ENCODE results near the gene HBEGF.

DNA sequence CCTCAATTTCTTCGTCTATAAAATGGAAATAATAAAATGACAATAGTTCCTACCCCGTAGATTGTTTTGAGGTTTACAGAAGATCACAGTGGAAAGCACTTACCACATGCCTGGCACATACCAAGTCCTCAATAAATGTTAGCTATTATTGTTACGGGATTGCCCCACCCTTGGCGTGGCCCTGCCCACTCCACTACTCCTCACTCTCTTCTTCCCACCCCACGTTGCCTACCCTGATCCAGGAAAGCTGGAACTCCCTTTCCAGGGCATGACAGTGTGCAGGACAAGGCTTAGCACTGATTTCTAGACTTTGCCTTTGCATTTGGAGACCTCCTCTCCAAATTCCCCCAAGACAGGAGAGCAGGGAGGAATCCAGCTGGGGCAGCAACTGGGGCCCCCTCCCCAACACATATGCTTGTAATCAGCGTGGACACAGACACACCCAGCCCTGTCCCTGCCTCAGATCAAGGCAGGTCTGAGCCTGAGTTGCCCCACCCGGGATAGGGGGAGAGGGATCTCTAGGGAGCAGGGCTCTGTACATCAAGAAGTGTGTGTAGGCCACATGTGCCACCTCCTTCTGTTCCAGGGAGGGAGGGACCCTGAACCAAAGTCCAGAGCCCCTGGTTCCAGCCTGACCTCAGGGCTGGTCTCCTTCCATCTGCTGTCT, 20.3 kb upstream of the HBEGF start:
- TF ChIP-seq, protein P1, sequence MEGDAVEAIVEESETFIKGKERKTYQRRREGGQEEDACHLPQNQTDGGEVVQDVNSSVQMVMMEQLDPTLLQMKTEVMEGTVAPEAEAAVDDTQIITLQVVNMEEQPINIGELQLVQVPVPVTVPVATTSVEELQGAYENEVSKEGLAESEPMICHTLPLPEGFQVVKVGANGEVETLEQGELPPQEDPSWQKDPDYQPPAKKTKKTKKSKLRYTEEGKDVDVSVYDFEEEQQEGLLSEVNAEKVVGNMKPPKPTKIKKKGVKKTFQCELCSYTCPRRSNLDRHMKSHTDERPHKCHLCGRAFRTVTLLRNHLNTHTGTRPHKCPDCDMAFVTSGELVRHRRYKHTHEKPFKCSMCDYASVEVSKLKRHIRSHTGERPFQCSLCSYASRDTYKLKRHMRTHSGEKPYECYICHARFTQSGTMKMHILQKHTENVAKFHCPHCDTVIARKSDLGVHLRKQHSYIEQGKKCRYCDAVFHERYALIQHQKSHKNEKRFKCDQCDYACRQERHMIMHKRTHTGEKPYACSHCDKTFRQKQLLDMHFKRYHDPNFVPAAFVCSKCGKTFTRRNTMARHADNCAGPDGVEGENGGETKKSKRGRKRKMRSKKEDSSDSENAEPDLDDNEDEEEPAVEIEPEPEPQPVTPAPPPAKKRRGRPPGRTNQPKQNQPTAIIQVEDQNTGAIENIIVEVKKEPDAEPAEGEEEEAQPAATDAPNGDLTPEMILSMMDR (optimal IDR thresholded peaks at IDR 0.05 in 1 of 3, IDR thresholded peaks at IDR 0.05 in 1 of 3, conservative IDR thresholded peaks at IDR 0.05 in 1 of 3; ENCODE audit: extremely low read depth in 1 of 3, insufficient read depth in 2 of 3, low read length in 3 of 3) = no peak
- no peak for TF ChIP-seq EZH2 (IDR thresholded peaks at IDR 0.05; ENCODE audit: low read length)

Data from keratinocyte (primary cell).